ENCODE results near the gene RPH3AL. TPM values are rescaled to one million over a fixed set of nuclear protein-coding genes. Genes with fewer than 3 reads are reported as not detected.

Gene RPH3AL
- total RNA-seq, 6 experiments from 2014 or later, result 17.6 to 74.0 (median 25.7) TPM

- Histone ChIP-seq H3K9me3 (no peaks in the 10 kb centered on the region), H3K4me3 (no peak overlapping the region), H3K27me3 (no peaks in the 10 kb centered on the region), H3K4me1 (peaks cover 0 to 11% (median 5%) of the 10 kb centered on the region in 4 donors), H3K27ac (no peak overlapping the region), H3K36me3 (no peaks in the 10 kb centered on the region)
- DNase-seq (no peak), ATAC-seq (no peak)
- 79% methylated on average over 5 of the region's 12 CpGs for WGBS (ENCODE audit: insufficient coverage, low coverage, low lambda C conversion rate, missing lambda C conversion rate)
- TF ChIP-seq POLR2A (IDR thresholded peaks at IDR 0.05) (no peak), CTCF (IDR thresholded peaks at IDR 0.05) (no peak)
- intact Hi-C loops (cut with DNase I), result no loop called here
These were observed 37.4 kb upstream of the RPH3AL start for GRCh38 chr17:390025-390424.

GRCh38 chr17:388087-388486 lies 35.5 kb upstream of the RPH3AL start:
- no peak for ATAC-seq
- Histone ChIP-seq H3K9me3 (no peaks in the 10 kb centered on the region), H3K27ac (no peak overlapping the region), H3K4me3 (no peak overlapping the region), H3K36me3 (no peaks in the 10 kb centered on the region), H3K4me1 (peaks cover 0 to 6% (median 2%) of the 10 kb centered on the region in 4 donors), H3K27me3 (no peaks in the 10 kb centered on the region)
- intact Hi-C loops (cut with DNase I), result no loop called here
- no peak for TF ChIP-seq POLR2A (IDR thresholded peaks at IDR 0.05)
- TF ChIP-seq CTCF (IDR thresholded peaks at IDR 0.05), result no peak
- WGBS (ENCODE audit: insufficient coverage, low coverage, low lambda C conversion rate, missing lambda C conversion rate), result 95% methylated on average over 9 of the region's 10 CpGs
- no peak for DNase-seq

GRCh38 chr17:386141-386876 lies 33.7 kb upstream of the RPH3AL start:
- 20% methylated on average over 29 of the region's 57 CpGs for WGBS (ENCODE audit: insufficient coverage, low coverage, low lambda C conversion rate, missing lambda C conversion rate)
- peak; percentile 90 to 92 (median 92) for DNase-seq
- Histone ChIP-seq H3K4me3 (peak overlapping the region in 2 of 3 donors; percentile 54 to 64), H3K27ac (peak overlapping the region in 2 of 3 donors; percentile 57 to 74), H3K27me3 (no peaks in the 10 kb centered on the region), H3K4me1 (peaks cover 0 to 6% (median 2%) of the 10 kb centered on the region in 4 donors), H3K36me3 (no peaks in the 10 kb centered on the region), H3K9me3 (no peaks in the 10 kb centered on the region)
- intact Hi-C loops (cut with DNase I), result no loop called here
- ATAC-seq, result peak; percentile 91 to 95 (median 94)
- no peak for TF ChIP-seq POLR2A (IDR thresholded peaks at IDR 0.05)
- peak; percentile 69 to 90 (median 82) for TF ChIP-seq CTCF (IDR thresholded peaks at IDR 0.05)

GRCh38 chr17:385836-386140 lies 33.2 kb upstream of the RPH3AL start:
- WGBS (ENCODE audit: insufficient coverage, low coverage, low lambda C conversion rate, missing lambda C conversion rate), result 0% methylated on average over 4 of the region's 42 CpGs
- peak overlapping the region; percentile 54 to 64 (median 60) for H3K4me3 ChIP-seq
- no peaks in the 10 kb centered on the region for H3K9me3 ChIP-seq
- no peaks in the 10 kb centered on the region for H3K36me3 ChIP-seq
- ATAC-seq, result no peak
- intact Hi-C loops (cut with DNase I), result no loop called here
- no peaks in the 10 kb centered on the region for H3K27me3 ChIP-seq
- H3K4me1 ChIP-seq, result peaks cover 0 to 6% (median 2%) of the 10 kb centered on the region in 4 donors
- TF ChIP-seq POLR2A (IDR thresholded peaks at IDR 0.05) (no peak), CTCF (IDR thresholded peaks at IDR 0.05) (no peak)
- H3K27ac ChIP-seq, result peak overlapping the region; percentile 34 to 74 (median 67)
- DNase-seq, result no peak

All from right lobe of liver (tissue), 6 donors.